HepG2 (cell line): Measurements from ENCODE around the gene CXCR5. TPM values are rescaled to one million over a fixed set of nuclear protein-coding genes. Genes with fewer than 3 reads are reported as not detected.

ENCODE experiments used
- BRD4 ChIP-seq: sonication (generic); formaldehyde crosslinking; IDR thresholded peaks from 2 replicates; pipeline ENCODE4 v1.4.0; 2020; ENCODE audit warnings: missing genetic modification reagents
- FOXA3 ChIP-seq: IDR thresholded peaks from 2 replicates; pipeline ENCODE4 v1.6.1; 2016; ENCODE audit warnings: missing genetic modification reagents, missing compliant biosample characterization
- GTF3A ChIP-seq: sonication (generic); formaldehyde crosslinking; conservative IDR thresholded peaks from 2 replicates; pipeline ENCODE4 v1.4.0; 2020; ENCODE audit warnings: mild to moderate bottlenecking, missing genetic modification reagents
- HNF4G ChIP-seq, 2 experiments: sonication (generic) in 1 of 2; formaldehyde crosslinking in 1 of 2; IDR thresholded peaks; 2 replicates each; pipeline versions ENCODE4 v1.4.0 to v1.6.1; 2011 to 2020; ENCODE audit warnings: borderline replicate concordance in 2 of 2, low read depth in 2 of 2, mild to moderate bottlenecking in 2 of 2, low read length in 1 of 2, missing genetic modification reagents in 1 of 2, moderate library complexity in 1 of 2
- KAT8 ChIP-seq: IDR thresholded peaks from 2 replicates; pipeline ENCODE4 v1.6.1; 2016; ENCODE audit warnings: missing genetic modification reagents, missing compliant biosample characterization
- KDM3A ChIP-seq: IDR thresholded peaks from 2 replicates; pipeline ENCODE4 v1.6.1; 2018; ENCODE audit warnings: low read depth, missing compliant biosample characterization
- KMT2A ChIP-seq: sonication (generic); formaldehyde crosslinking; IDR thresholded peaks from 2 replicates; pipeline ENCODE4 v1.4.0; 2020; ENCODE audit warnings: missing genetic modification reagents
- NCOA5 ChIP-seq: sonication (generic); formaldehyde crosslinking; IDR thresholded peaks from 2 replicates; pipeline ENCODE4 v1.4.0; 2020; ENCODE audit warnings: missing genetic modification reagents
- RARG ChIP-seq: sonication (generic); formaldehyde crosslinking; IDR thresholded peaks from 2 replicates; pipeline ENCODE4 v1.4.0; 2020; ENCODE audit warnings: low read depth, mild to moderate bottlenecking, missing genetic modification reagents
- SNRNP70 ChIP-seq: fragments of 200-400 bp; formaldehyde crosslinking; IDR thresholded peaks from 2 replicates; pipeline ENCODE4 v1.6.1; 2017; ENCODE audit warnings: mild to moderate bottlenecking, low read depth, low read length, moderate library complexity
- U2AF1 ChIP-seq: fragments of 200-400 bp; formaldehyde crosslinking; optimal IDR thresholded peaks from 2 replicates; pipeline ENCODE3; 2017; ENCODE audit warnings: mild to moderate bottlenecking, low read depth, low read length
- U2AF2 ChIP-seq: fragments of 200-400 bp; formaldehyde crosslinking; IDR thresholded peaks from 2 replicates; pipeline ENCODE4 v1.6.1; 2017; ENCODE audit warnings: low read depth, mild to moderate bottlenecking, low read length
- ZMYM3 ChIP-seq: sonication (generic); formaldehyde crosslinking; IDR thresholded peaks from 2 replicates; pipeline ENCODE4 v1.5.1; 2020; ENCODE audit warnings: mild to moderate bottlenecking, missing genetic modification reagents
- ZNF264 ChIP-seq: sonication (generic); formaldehyde crosslinking; IDR thresholded peaks from 2 replicates; pipeline ENCODE4 v1.4.0; 2020; ENCODE audit warnings: missing genetic modification reagents
- ZNF350 ChIP-seq: sonication (generic); formaldehyde crosslinking; IDR thresholded peaks from 2 replicates; pipeline ENCODE4 v1.4.0; 2020; ENCODE audit warnings: mild to moderate bottlenecking, low read depth, missing genetic modification reagents, borderline replicate concordance
- ZNF501 ChIP-seq: sonication (generic); formaldehyde crosslinking; IDR thresholded peaks from 2 replicates; pipeline ENCODE4 v1.5.1; 2020; ENCODE audit warnings: mild to moderate bottlenecking, moderate library complexity, missing genetic modification reagents
- ZNF670 ChIP-seq: sonication (generic); formaldehyde crosslinking; IDR thresholded peaks from 2 replicates; pipeline ENCODE4 v1.8.0; 2022; ENCODE audit warnings: mild to moderate bottlenecking, missing genetic modification reagents, borderline replicate concordance
- ZNF674 ChIP-seq: sonication (generic); formaldehyde crosslinking; IDR thresholded peaks from 2 replicates; pipeline ENCODE4 v1.5.0; 2020; ENCODE audit warnings: low read depth, mild to moderate bottlenecking, missing genetic modification reagents
- ZNF839 ChIP-seq: sonication (generic); formaldehyde crosslinking; IDR thresholded peaks from 2 replicates; pipeline ENCODE4 v1.4.0; 2020; ENCODE audit warnings: missing genetic modification reagents, mild to moderate bottlenecking, borderline replicate concordance
- ZSCAN25 ChIP-seq: sonication (generic); formaldehyde crosslinking; IDR thresholded peaks from 2 replicates; pipeline ENCODE4 v1.8.0; 2022; ENCODE audit warnings: mild to moderate bottlenecking, missing genetic modification reagents
- ZSCAN29 ChIP-seq: sonication (generic); formaldehyde crosslinking; conservative IDR thresholded peaks from 2 replicates; pipeline ENCODE4 v1.4.0; 2020; ENCODE audit warnings: mild to moderate bottlenecking, missing genetic modification reagents
- polyA plus RNA-seq, 8 experiments: library from polyadenylated mRNA; depleted of rRNA in 3 of 8; stranded (reverse) in 7 of 8; unstranded in 1 of 8; fragments of >200 nt; fragmentation: Illumina TruSeq in 4 of 8; extraction: Trizol in 4 of 8; gene quantifications; 2 replicates each; pipeline versions ENCODE4 v1.2.1 to v1.2.3, GENCODE V29; 2011 to 2016; ENCODE audit warnings: low read depth in 4 of 8, missing spikeins in 1 of 8, mixed read lengths in 1 of 8; ENCODE audit not compliant: insufficient read depth in 1 of 8
- total RNA-seq, 5 experiments: library from RNA; depleted of rRNA; stranded (reverse); fragments of >200 nt; fragmentation: Illumina TruSeq; extraction: Trizol; gene quantifications; 2 replicates each; pipeline ENCODE4 v1.2.3, GENCODE V29; 2016; ENCODE audit warnings: low read depth in 1 of 5
- TF ChIP-seq, protein P1 (sequence below): sonication (generic); formaldehyde crosslinking; IDR thresholded peaks from 2 replicates; pipeline ENCODE4 v1.4.0; 2020; ENCODE audit warnings: missing genetic modification reagents, borderline replicate concordance
- TF ChIP-seq, protein P2 (sequence below): sonication (generic); formaldehyde crosslinking; IDR thresholded peaks from 2 replicates; pipeline ENCODE4 v1.4.0; 2020; ENCODE audit warnings: missing genetic modification reagents
- TF ChIP-seq, protein P3 (sequence below): sonication (generic); formaldehyde crosslinking; IDR thresholded peaks from 2 replicates; pipeline ENCODE4 v1.8.1; 2023; ENCODE audit warnings: missing genetic modification reagents, inconsistent platforms, borderline replicate concordance

Gene CXCR5
- total and polyA plus RNA-seq, 2 of the 13 experiments (the other 11 are each of a cell fraction or from before 2014, with no cell fraction given): not detected

DNA sequence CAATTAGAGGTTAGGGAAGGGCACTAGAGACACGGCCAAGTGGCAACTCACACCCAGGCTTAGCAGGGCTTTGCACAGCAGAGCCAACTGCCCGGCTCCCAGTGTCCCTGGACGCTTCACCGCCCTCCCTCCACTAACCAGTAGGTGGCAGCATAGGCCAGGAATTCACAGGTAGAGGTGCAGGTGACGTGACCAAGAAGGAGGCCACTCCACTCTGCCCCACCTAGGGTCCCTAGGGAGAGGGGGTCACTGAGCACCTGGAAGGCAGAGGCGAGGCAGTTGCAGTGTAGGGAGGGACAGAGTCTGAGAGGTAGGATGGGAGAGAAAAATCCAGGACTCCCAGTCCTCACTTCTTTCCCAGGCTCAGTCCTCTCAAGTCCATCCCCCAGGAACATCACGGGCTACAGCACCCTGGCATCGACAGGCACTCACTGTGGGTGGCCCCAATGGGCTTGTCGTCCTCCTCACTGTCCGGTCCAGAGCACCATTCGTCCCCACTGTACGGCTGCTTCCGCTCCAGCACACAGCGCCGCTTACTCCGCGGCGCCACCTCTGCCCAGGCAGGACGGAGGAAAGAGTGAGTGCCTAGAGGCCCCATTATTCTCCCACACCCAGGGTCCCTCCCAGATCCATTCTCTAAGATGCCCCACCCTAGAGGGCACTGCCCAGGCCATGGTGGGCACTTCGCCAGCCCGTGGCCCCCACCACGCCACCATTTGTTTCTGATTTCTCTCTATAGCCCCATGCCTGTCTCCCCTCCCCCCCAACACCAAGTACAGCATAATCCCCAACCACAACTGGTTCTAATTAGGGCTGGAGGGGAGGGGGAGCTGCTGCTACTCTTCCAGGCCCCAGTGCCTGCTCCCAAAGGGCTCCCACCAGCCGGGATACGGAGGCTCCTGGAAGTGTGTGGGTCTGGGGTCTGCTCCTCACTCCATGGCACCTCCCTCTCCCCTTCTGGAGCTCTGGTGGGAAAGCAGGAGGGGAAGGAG, 23.7 kb downstream of the CXCR5 start (continued):
- peak; percentile 77 for TF ChIP-seq ZSCAN25 (CRISPR knock-in tag)
- TF ChIP-seq, protein P1, sequence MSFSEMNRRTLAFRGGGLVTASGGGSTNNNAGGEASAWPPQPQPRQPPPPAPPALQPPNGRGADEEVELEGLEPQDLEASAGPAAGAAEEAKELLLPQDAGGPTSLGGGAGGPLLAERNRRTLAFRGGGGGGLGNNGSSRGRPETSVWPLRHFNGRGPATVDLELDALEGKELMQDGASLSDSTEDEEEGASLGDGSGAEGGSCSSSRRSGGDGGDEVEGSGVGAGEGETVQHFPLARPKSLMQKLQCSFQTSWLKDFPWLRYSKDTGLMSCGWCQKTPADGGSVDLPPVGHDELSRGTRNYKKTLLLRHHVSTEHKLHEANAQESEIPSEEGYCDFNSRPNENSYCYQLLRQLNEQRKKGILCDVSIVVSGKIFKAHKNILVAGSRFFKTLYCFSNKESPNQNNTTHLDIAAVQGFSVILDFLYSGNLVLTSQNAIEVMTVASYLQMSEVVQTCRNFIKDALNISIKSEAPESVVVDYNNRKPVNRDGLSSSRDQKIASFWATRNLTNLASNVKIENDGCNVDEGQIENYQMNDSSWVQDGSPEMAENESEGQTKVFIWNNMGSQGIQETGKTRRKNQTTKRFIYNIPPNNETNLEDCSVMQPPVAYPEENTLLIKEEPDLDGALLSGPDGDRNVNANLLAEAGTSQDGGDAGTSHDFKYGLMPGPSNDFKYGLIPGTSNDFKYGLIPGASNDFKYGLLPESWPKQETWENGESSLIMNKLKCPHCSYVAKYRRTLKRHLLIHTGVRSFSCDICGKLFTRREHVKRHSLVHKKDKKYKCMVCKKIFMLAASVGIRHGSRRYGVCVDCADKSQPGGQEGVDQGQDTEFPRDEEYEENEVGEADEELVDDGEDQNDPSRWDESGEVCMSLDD (CRISPR knock-in tag): no peak
- TF ChIP-seq, protein P2, sequence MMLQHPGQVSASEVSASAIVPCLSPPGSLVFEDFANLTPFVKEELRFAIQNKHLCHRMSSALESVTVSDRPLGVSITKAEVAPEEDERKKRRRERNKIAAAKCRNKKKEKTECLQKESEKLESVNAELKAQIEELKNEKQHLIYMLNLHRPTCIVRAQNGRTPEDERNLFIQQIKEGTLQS (CRISPR knock-in tag): peak; percentile 31; the same call in 1 of the 2 replicates
- TF ChIP-seq GTF3A (CRISPR knock-in tag): no peak
- no peak for TF ChIP-seq U2AF2
- TF ChIP-seq BRD4: no peak
- no peak for TF ChIP-seq ZMYM3 (CRISPR knock-in tag)
- TF ChIP-seq, protein P3, sequence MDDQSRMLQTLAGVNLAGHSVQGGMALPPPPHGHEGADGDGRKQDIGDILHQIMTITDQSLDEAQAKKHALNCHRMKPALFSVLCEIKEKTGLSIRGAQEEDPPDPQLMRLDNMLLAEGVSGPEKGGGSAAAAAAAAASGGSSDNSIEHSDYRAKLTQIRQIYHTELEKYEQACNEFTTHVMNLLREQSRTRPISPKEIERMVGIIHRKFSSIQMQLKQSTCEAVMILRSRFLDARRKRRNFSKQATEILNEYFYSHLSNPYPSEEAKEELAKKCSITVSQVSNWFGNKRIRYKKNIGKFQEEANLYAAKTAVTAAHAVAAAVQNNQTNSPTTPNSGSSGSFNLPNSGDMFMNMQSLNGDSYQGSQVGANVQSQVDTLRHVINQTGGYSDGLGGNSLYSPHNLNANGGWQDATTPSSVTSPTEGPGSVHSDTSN (CRISPR knock-in tag): no peak
- TF ChIP-seq ZNF839 (CRISPR knock-in tag): no peak
- TF ChIP-seq FOXA3: peak; percentile 48; the same call in 1 of the 2 replicates
- TF ChIP-seq U2AF1: no peak
- peak; percentile 26; the same call in 1 of the 2 replicates for TF ChIP-seq ZNF501 (CRISPR knock-in tag)
- TF ChIP-seq ZNF674 (CRISPR knock-in tag): no peak
- no peak for TF ChIP-seq ZSCAN29 (CRISPR knock-in tag)
- no peak for TF ChIP-seq NCOA5
- peak; percentile 66 for TF ChIP-seq KMT2A (CRISPR knock-in tag)
- no peak for TF ChIP-seq RARG
- peak; percentile 58; the same call in 1 of the 2 replicates for TF ChIP-seq ZNF350 (CRISPR knock-in tag)
- no peak for TF ChIP-seq HNF4G (IDR thresholded peaks at IDR 0.05; ENCODE audit: borderline replicate concordance, low read depth, low read length)
- TF ChIP-seq HNF4G (CRISPR knock-in tag; IDR thresholded peaks at IDR 0.05; ENCODE audit: borderline replicate concordance, low read depth): no peak
- peak; percentile 38; the same call in 1 of the 2 replicates for TF ChIP-seq ZNF670
- TF ChIP-seq SNRNP70: no peak
- TF ChIP-seq ZNF264 (CRISPR knock-in tag): no peak
- peak; percentile 47; the same call in 1 of the 2 replicates for TF ChIP-seq KAT8 (CRISPR knock-in tag)
- TF ChIP-seq KDM3A: peak; percentile 98
